Suprapubic skin (tissue), 3 donors: ENCODE results near the gene RNASEL.

ENCODE experiments used
- CTCF ChIP-seq, 2 donors: fragments of 200-600 bp in 1 of 2; fragments of 450-650 bp in 1 of 2; sonication (generic) in 1 of 2; IDR thresholded peaks; one replicate each; pipeline ENCODE4 v1.5.1; 2016 to 2019; ENCODE audit warnings: antibody characterized with exemption in 2 of 2, mild to moderate bottlenecking in 1 of 2, moderate library complexity in 1 of 2
- POLR2AphosphoS5 ChIP-seq, 3 donors: sonication (generic); formaldehyde crosslinking; IDR thresholded peaks; one replicate each; pipeline ENCODE4 v1.6.1; 2017; ENCODE audit warnings: antibody characterized with exemption in 3 of 3

- TF ChIP-seq CTCF (IDR thresholded peaks at IDR 0.05) (no peak), POLR2AphosphoS5 (IDR thresholded peaks at IDR 0.05) (no peak)
These were observed 33.6 kb downstream of the RNASEL start for GRCh38 chr1:182555493-182555892.
